GM12874 (cell line): ENCODE measurements around the gene RUSF1.

Source experiments
- CTCF ChIP-seq: IDR thresholded peaks from 2 replicates; pipeline ENCODE4 v1.5.1; 2011; ENCODE audit warnings: low read depth, mild to moderate bottlenecking, control low read depth, low read length, moderate library complexity; ENCODE audit not compliant: insufficient read depth

RUSF1 gene

GRCh38 chr16:31480851-31481536 lies 27.2 kb downstream of the RUSF1 start:
- TF ChIP-seq CTCF = no peak

- no peak for TF ChIP-seq CTCF
Measured at GRCh38 chr16:31479751-31480150, 28.4 kb downstream of the RUSF1 start.

- no peak for TF ChIP-seq CTCF
Measured at GRCh38 chr16:31478956-31479355, 29.2 kb downstream of the RUSF1 start.

GRCh38 chr16:31477220-31478216 lies 30.7 kb downstream of the RUSF1 start:
- TF ChIP-seq CTCF = no peak

- TF ChIP-seq CTCF = no peak
Measured at GRCh38 chr16:31476303-31477219, 31.6 kb downstream of the RUSF1 start.

GRCh38 chr16:31475946-31476302 lies 32.3 kb downstream of the RUSF1 start:
- TF ChIP-seq CTCF = no peak
